Measurements from ENCODE around the gene DIS3L2. TPM values are rescaled to one million over a fixed set of nuclear protein-coding genes. Genes with fewer than 3 reads are reported as not detected.

DIS3L2 gene
- total and polyA plus RNA-seq, 2 of the 8 experiments (the other 6 are each of a cell fraction or from before 2014, with no cell fraction given) = 11.5 to 21.6 TPM

DNA sequence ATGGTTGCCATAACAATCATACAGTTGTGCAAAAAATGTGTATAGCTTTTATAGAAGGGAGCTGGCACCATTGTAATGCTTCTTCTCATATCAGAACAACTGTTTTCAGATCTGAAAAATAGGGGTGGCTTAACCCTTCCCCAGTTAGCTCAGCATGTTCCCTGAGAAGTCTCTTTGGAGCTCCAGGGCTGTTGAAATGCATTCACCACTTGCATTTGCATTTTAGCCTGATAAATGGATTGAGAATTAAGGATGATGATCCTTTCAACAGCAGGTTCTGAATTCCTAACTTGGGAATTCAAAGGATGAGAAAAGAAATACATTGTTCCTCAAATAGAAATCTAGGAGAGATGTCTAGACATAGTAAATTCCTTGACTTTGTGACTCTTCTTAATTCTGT is 235.3 kb downstream of the DIS3L2 start:
- no peak overlapping the region for H3K27ac ChIP-seq (ENCODE audit: low read depth, low read length)
- no peaks in the 10 kb centered on the region; the same call in 1 of the 2 replicates for H3K79me1 ChIP-seq (ENCODE audit: low read depth, low read length)
- H2BK20ac ChIP-seq (ENCODE audit: low read length) = no peak overlapping the region
- no peaks in the 10 kb centered on the region for H3K23me2 ChIP-seq (ENCODE audit: low read depth, low read length)
- no peaks in the 10 kb centered on the region for H3K79me2 ChIP-seq (ENCODE audit: control insufficient read depth in 1 of 2, insufficient read depth in 2 of 2, low read length in 2 of 2)
- H3K36me3 ChIP-seq (ENCODE audit: control insufficient read depth in 2 of 4, insufficient read depth in 4 of 4, low read length in 3 of 4) = no peaks in the 10 kb centered on the region
- no peak for DNase-seq (ENCODE audit: low read depth in 1 of 2, low spot score in 2 of 2)
- H4K91ac ChIP-seq (replicated peaks; ENCODE audit: insufficient read length, low read length) = no peak overlapping the region
- H3K18ac ChIP-seq (ENCODE audit: extremely low read depth, low read length) = no peak overlapping the region
- no peaks in the 10 kb centered on the region for H3K9me3 ChIP-seq (ENCODE audit: insufficient read depth in 2 of 2, low read depth in 1 of 2, low read length in 1 of 2)
- no peak overlapping the region for H2AFZ ChIP-seq (ENCODE audit: low read length)
- H3K9ac ChIP-seq (replicated peaks in 1 of 4; ENCODE audit: extremely low read depth in 1 of 4, low read depth in 3 of 4, low read length in 3 of 4) = no peak overlapping the region
- peak; percentile 71 for FAIRE-seq
- no peaks in the 10 kb centered on the region for H4K20me1 ChIP-seq (replicated peaks in 1 of 2; ENCODE audit: control insufficient read depth in 1 of 2, insufficient read depth in 2 of 2, low read length in 2 of 2)
- no peak overlapping the region for H2BK12ac ChIP-seq (ENCODE audit: low read depth, low read length)
- peak overlapping the region in 1 of 2 experiments; percentile 24; a peak in 1 of 4 replicates for H3K4me2 ChIP-seq (ENCODE audit: insufficient read depth in 1 of 2, low read depth in 2 of 2, low read length in 2 of 2)
- TF ChIP-seq JUN (IDR thresholded peaks at IDR 0.05; ENCODE audit: low read depth, low read length) = no peak
- no peak for TF ChIP-seq RBBP5 (IDR thresholded peaks at IDR 0.05; ENCODE audit: borderline replicate concordance, low read depth, low read length)
- no peak for TF ChIP-seq BRCA1 (IDR thresholded peaks at IDR 0.05; ENCODE audit: low read depth, low read length)
- TF ChIP-seq KDM1A (IDR thresholded peaks at IDR 0.05; ENCODE audit: borderline replicate concordance, low read length) = no peak
- TF ChIP-seq TCF12 (IDR thresholded peaks at IDR 0.05; ENCODE audit: low read depth, low read length) = no peak
- no peak for TF ChIP-seq ASH2L (IDR thresholded peaks at IDR 0.05; ENCODE audit: low read length)
- TF ChIP-seq TBP (IDR thresholded peaks at IDR 0.05; ENCODE audit: low read depth, low read length) = no peak
- no peak for TF ChIP-seq SIN3A (conservative IDR thresholded peaks at IDR 0.05 in 1 of 2, IDR thresholded peaks at IDR 0.05 in 1 of 2; ENCODE audit: low read depth in 1 of 2, low read length in 2 of 2)
- no peak for TF ChIP-seq PHF8 (conservative IDR thresholded peaks at IDR 0.05; ENCODE audit: low read depth, low read length)
- no peak for TF ChIP-seq SP4 (IDR thresholded peaks at IDR 0.05; ENCODE audit: low read length)
- no peak overlapping the region for H2BK5ac ChIP-seq (ENCODE audit: low read depth, low read length)
- CTCF ChIA-PET (ENCODE audit: partially characterized antibody) = interaction anchor here (0.7 to 2.3 kb wide), 4 partner anchors 32 to 129 kb away, joined by 3 to 4 read pairs (median 4); no protein-coding TSS in a partner anchor
- H2BK120ac ChIP-seq (replicated peaks; ENCODE audit: low read depth, low read length) = no peak overlapping the region
- POLR2A ChIA-PET (ENCODE audit: partially characterized antibody) = no interaction called here
- H3K4me1 ChIP-seq (replicated peaks in 1 of 4; ENCODE audit: control insufficient read depth in 3 of 4, insufficient read depth in 4 of 4, low read length in 3 of 4) = peaks cover 0 to 9% (median 4%) of the 10 kb centered on the region in 4 experiments; a peak in 5 of 7 replicates
- no peak overlapping the region for H2AK5ac ChIP-seq (ENCODE audit: low read depth, low read length)
- no peak overlapping the region for H3K56ac ChIP-seq (replicated peaks; ENCODE audit: insufficient read length, low read depth, low read length)
- H3K4ac ChIP-seq (replicated peaks; ENCODE audit: insufficient read length, low read depth, low read length) = no peak overlapping the region
- H4K8ac ChIP-seq (ENCODE audit: extremely low read depth, insufficient read depth, low read length) = no peak overlapping the region
- H3K4me3 ChIP-seq (ENCODE audit: extremely low read depth in 1 of 4, insufficient read depth in 2 of 4, low read depth in 3 of 4, low read length in 4 of 4) = no peak overlapping the region
- no peak overlapping the region for H3K14ac ChIP-seq (ENCODE audit: insufficient read length)
- no peak overlapping the region for H3K23ac ChIP-seq (ENCODE audit: insufficient read length)
- H2BK15ac ChIP-seq (ENCODE audit: low read length) = no peak overlapping the region
- no peak overlapping the region for H4K5ac ChIP-seq (ENCODE audit: insufficient read length, low read depth, low read length)
- H3K27me3 ChIP-seq (replicated peaks in 1 of 4; ENCODE audit: control insufficient read depth in 3 of 4, extremely low read depth in 1 of 4, insufficient read depth in 3 of 4, low read length in 3 of 4) = no peaks in the 10 kb centered on the region

Measured in H1 (cell line).